HEK293T (cell line): ENCODE data around the gene SRGAP3.

Experiments
- BHLHE40 ChIP-seq: fragments of 450-650 bp; IDR thresholded peaks from 2 replicates; pipeline ENCODE4 v1.6.1; 2016; ENCODE audit warnings: mild to moderate bottlenecking, moderate library complexity, borderline replicate concordance
- FOXK2 ChIP-seq: fragments of 450-650 bp; IDR thresholded peaks from 2 replicates; pipeline ENCODE4 v1.6.1; 2016; ENCODE audit warnings: mild to moderate bottlenecking
- FOXM1 ChIP-seq: fragments of 450-650 bp; IDR thresholded peaks from 2 replicates; pipeline ENCODE4 v1.6.1; 2017; ENCODE audit warnings: mild to moderate bottlenecking, borderline replicate concordance
- TF ChIP-seq, protein P1 (sequence below): fragments of 450-650 bp; IDR thresholded peaks from 2 replicates; pipeline ENCODE4 v1.6.1; 2016

DNA sequence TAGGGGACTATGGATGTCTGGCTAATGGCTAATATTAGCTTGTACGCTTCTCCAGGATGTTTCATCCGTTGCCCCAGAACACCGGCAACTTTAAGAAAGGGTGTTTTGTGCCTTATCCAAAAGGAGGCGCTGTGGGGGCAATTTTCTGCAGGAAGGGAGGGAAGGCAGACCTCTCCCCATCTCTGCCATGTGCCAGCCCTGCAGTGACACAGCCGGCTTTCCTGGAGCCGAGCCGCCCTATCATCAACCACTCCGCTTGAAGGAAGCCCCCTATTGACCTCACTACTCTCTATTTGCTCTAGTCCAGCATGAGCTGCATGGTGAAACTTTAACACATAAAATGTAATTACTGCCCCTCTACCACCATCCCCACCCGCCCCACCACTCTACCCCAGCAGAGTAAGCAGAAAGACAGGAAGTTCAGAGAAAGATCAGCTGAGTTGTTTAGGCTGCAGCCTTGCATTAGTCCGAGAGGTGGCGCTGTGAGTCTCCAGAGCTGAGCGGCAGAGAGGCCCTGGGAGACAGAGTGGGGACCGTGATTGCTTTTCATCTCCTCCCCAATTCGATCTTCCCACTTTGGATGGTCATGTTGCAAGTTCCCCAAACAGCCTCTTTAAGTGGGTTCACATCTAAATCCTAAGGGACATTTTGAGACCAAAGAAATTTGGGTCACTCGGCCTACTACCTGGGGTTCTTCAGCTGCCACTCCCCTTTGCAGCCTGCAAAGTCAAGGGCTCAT lies 261.6 kb downstream of the SRGAP3 start:
- TF ChIP-seq BHLHE40 = no peak
- TF ChIP-seq FOXM1 = no peak
- TF ChIP-seq FOXK2 = no peak
- TF ChIP-seq, protein P1, sequence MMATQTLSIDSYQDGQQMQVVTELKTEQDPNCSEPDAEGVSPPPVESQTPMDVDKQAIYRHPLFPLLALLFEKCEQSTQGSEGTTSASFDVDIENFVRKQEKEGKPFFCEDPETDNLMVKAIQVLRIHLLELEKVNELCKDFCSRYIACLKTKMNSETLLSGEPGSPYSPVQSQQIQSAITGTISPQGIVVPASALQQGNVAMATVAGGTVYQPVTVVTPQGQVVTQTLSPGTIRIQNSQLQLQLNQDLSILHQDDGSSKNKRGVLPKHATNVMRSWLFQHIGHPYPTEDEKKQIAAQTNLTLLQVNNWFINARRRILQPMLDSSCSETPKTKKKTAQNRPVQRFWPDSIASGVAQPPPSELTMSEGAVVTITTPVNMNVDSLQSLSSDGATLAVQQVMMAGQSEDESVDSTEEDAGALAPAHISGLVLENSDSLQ = no peak
